HEK293T (cell line): Measurements from ENCODE around the gene MRPS18B.

ENCODE experiments used
- CTCF ChIA-PET: fragments of 350-600 bp; formaldehyde crosslinking; extraction: SDS; loops from one replicate; lab custom pipeline; 2021; ENCODE audit warnings: antibody characterized with exemption, inconsistent platforms; lab: Yijun Ruan, JAX
- POLR2A ChIA-PET: fragments of 350-600 bp; formaldehyde crosslinking; extraction: SDS; loops from one replicate; lab custom pipeline; 2020; ENCODE audit warnings: antibody characterized with exemption, inconsistent platforms; lab: Yijun Ruan, JAX
- DNase-seq: peaks from one replicate; pipeline ENCODE4 v3.0.0; 2012; ENCODE audit warnings: mixed read lengths; ENCODE audit errors: extremely low spot score
- ARNT ChIP-seq: fragments of 450-650 bp; IDR thresholded peaks from 2 replicates; pipeline ENCODE4 v1.6.1; 2017; ENCODE audit warnings: mild to moderate bottlenecking
- BHLHE40 ChIP-seq: fragments of 450-650 bp; IDR thresholded peaks from 2 replicates; pipeline ENCODE4 v1.6.1; 2016; ENCODE audit warnings: mild to moderate bottlenecking, moderate library complexity, borderline replicate concordance
- CTBP1 ChIP-seq: fragments of 450-650 bp; IDR thresholded peaks from 2 replicates; pipeline ENCODE4 v1.6.1; 2016; ENCODE audit warnings: borderline replicate concordance
- ELF4 ChIP-seq: fragments of 450-650 bp; IDR thresholded peaks from 2 replicates; pipeline ENCODE4 v1.6.1; 2017; ENCODE audit warnings: antibody characterized with exemption
- FOXA1 ChIP-seq: fragments of 450-650 bp; IDR thresholded peaks from 2 replicates; pipeline ENCODE4 v1.6.1; 2016; ENCODE audit warnings: mild to moderate bottlenecking
- FOXK2 ChIP-seq: fragments of 450-650 bp; IDR thresholded peaks from 2 replicates; pipeline ENCODE4 v1.6.1; 2016; ENCODE audit warnings: mild to moderate bottlenecking
- FOXM1 ChIP-seq: fragments of 450-650 bp; IDR thresholded peaks from 2 replicates; pipeline ENCODE4 v1.6.1; 2017; ENCODE audit warnings: mild to moderate bottlenecking, borderline replicate concordance
- HDGF ChIP-seq: fragments of 450-650 bp; IDR thresholded peaks from 2 replicates; pipeline ENCODE4 v1.6.1; 2017; ENCODE audit warnings: antibody characterized with exemption, borderline replicate concordance
- L3MBTL2 ChIP-seq: fragments of 450-650 bp; conservative IDR thresholded peaks from 2 replicates; pipeline ENCODE4 v1.6.1; 2016; ENCODE audit warnings: mild to moderate bottlenecking
- LEF1 ChIP-seq: fragments of 450-650 bp; IDR thresholded peaks from 2 replicates; pipeline ENCODE4 v1.6.1; 2017; ENCODE audit warnings: mild to moderate bottlenecking, borderline replicate concordance
- NFRKB ChIP-seq: fragments of 450-650 bp; IDR thresholded peaks from 2 replicates; pipeline ENCODE4 v1.6.1; 2016; ENCODE audit warnings: mild to moderate bottlenecking, moderate library complexity
- SP1 ChIP-seq: fragments of 450-650 bp; IDR thresholded peaks from 2 replicates; pipeline ENCODE4 v1.6.1; 2017
- SUZ12 ChIP-seq: fragments of 450-650 bp; IDR thresholded peaks from 2 replicates; pipeline ENCODE4 v1.6.1; 2016; ENCODE audit warnings: mild to moderate bottlenecking
- TARDBP ChIP-seq: fragments of 450-650 bp; IDR thresholded peaks from 2 replicates; pipeline ENCODE4 v1.6.1; 2016
- ZNF384 ChIP-seq: fragments of 450-650 bp; IDR thresholded peaks from 2 replicates; pipeline ENCODE4 v1.6.1; 2016
- TF ChIP-seq, protein P1 (sequence below): fragments of 450-650 bp; IDR thresholded peaks from 2 replicates; pipeline ENCODE4 v1.6.1; 2016

The MRPS18B gene

GRCh38 chr6:30612687-30613248, 4.9 kb upstream of the MRPS18B start:
- ChIA-PET CTCF (interaction anchor here (1.2 to 1.3 kb wide), 3 partner anchors 12 to 71 kb away, joined by 3 to 5 read pairs (median 4); no protein-coding TSS in a partner anchor), POLR2A (interaction anchor here (0.7 to 4.8 kb wide), 16 partner anchors 9 to 369 kb away, joined by 3 to 90 read pairs (median 5); partner anchors contain the start of genes ATAT1, MDC1 and PRR3)
- DNase-seq, result no peak
- TF ChIP-seq SP1 (no peak), ELF4 (no peak), CTBP1 (no peak), TARDBP (no peak), FOXA1 (no peak), L3MBTL2 (no peak), ZNF384 (no peak), SUZ12 (no peak)
- TF ChIP-seq, protein P1, sequence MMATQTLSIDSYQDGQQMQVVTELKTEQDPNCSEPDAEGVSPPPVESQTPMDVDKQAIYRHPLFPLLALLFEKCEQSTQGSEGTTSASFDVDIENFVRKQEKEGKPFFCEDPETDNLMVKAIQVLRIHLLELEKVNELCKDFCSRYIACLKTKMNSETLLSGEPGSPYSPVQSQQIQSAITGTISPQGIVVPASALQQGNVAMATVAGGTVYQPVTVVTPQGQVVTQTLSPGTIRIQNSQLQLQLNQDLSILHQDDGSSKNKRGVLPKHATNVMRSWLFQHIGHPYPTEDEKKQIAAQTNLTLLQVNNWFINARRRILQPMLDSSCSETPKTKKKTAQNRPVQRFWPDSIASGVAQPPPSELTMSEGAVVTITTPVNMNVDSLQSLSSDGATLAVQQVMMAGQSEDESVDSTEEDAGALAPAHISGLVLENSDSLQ, result no peak

DNA sequence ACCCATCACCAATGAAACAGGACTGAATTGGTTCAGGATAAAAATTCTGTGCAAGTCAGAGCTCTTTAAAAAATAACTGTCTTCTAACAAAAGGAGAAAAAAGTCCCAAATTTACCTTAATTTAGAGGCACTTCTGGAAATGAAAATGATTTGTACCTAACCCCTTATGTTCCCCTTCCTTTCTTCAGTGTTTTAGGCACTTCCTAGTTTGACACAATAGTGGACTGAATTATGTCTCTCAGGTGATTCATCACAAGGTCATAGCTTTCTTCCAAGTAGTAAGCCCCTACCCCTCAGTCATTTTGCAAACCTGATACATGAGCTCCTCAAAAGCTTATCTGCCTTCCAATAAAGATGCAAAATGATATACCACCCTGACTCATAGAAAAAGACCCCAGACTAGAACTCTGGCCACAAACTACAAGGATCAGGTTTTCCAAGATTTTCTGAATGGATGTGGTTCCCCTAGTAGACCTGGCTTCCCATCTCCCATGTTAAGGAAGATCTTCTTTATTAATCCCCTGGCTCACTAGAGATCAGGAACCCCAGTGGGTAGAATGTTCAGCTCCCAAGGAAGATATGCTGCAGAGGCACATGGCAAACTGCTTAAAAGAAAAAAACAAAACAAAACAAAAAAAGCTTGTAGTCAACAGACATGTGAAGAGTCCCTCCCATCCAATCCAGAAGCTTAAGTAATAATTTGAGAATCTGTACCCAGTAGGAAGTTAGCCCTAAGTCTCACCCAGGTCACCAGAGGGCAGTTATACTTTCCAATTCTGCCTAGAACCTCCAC, 4.2 kb upstream of the MRPS18B start:
- DNase-seq, result no peak
- TF ChIP-seq ARNT (no peak), SP1 (no peak), NFRKB (no peak), L3MBTL2 (no peak; the same call in 1 of the 2 replicates), ELF4 (no peak), CTBP1 (no peak), FOXK2 (no peak), LEF1 (no peak), SUZ12 (no peak), TARDBP (no peak), BHLHE40 (no peak), FOXM1 (no peak), HDGF (no peak), FOXA1 (no peak), ZNF384 (no peak)
- TF ChIP-seq, protein P1, result no peak
- POLR2A ChIA-PET, result interaction anchor here (0.7 to 4.8 kb wide), 18 partner anchors 9 to 368 kb away, joined by 3 to 90 read pairs (median 5); partner anchors contain the start of genes ABCF1, ATAT1, MDC1 and PRR3
- CTCF ChIA-PET, result interaction anchor here (0.6 to 1.3 kb wide), 4 partner anchors 13 to 246 kb away, joined by 3 to 5 read pairs (median 4); no protein-coding TSS in a partner anchor

DNA sequence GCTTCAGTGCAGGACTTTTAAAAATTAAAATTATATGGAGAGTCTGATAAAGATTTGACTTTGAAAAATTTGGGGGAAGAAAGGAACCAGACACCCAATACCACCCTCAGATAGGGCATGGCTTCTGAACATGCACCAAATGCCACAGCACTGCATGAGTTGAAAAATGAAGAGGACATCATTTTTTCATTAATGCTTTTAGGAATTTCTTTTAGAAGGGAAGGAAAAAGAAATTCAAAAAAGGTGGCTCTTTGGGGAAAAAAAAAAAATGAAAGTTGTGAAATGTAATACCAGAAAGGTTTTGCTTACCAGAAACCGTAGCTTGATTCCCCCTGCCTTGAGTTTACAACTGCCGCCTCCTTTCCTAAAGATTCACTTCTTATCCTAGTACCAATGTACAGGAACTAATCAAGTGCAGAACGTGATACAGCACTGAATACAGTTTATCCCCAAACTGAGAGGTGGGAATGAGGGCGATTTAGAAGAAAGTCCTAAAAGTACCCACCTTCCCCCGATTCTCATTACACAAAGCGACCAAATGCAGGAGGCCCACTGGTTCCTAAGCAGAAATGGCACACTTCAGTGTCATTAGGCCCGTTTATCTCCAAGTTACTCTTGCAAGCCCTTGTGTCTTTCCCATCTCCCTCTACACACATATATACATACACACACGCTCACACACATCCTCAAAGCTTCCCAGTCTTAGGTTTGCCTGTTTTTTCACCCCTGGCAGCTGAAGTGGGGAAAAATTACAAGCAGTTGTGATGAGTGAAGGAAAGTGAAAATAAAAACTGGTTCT, 3.4 kb upstream of the MRPS18B start:
- DNase-seq, result no peak
- CTCF ChIA-PET, result interaction anchor here (0.6 to 0.7 kb wide), 3 partner anchors 76 to 245 kb away, joined by 3 to 5 read pairs (median 3); no protein-coding TSS in a partner anchor
- TF ChIP-seq HDGF (no peak), ELF4 (0 out of 2 replicates have a peak, but pooled peaks have one; percentile 3)
- POLR2A ChIA-PET, result interaction anchor here (0.6 to 4.8 kb wide), 30 partner anchors 8 to 300 kb away, joined by 3 to 90 read pairs (median 5); partner anchors contain the start of genes ABCF1, ATAT1, DHX16 and GNL1

GRCh38 chr6:30614843-30615218, 2.8 kb upstream of the MRPS18B start:
- ChIA-PET CTCF (interaction anchor here (0.6 to 0.7 kb wide), 3 partner anchors 17 to 133 kb away, joined by 3 to 5 read pairs (median 4); no protein-coding TSS in a partner anchor), POLR2A (interaction anchor here (0.6 to 4.8 kb wide), 25 partner anchors 8 to 299 kb away, joined by 3 to 90 read pairs (median 5); partner anchors contain the start of genes ABCF1, ATAT1, DHX16 and GNL1)
- DNase-seq, result peak; percentile 81
- TF ChIP-seq BHLHE40 (no peak), NFRKB (peak; percentile 83; the same call in 1 of the 2 replicates), SP1 (no peak), CTBP1 (no peak), HDGF (no peak), ZNF384 (no peak), TARDBP (no peak), ELF4 (0 out of 2 replicates have a peak, but pooled peaks have one; percentile 1), FOXK2 (0 out of 2 replicates have a peak, but pooled peaks have one; percentile 24)
- TF ChIP-seq, protein P1, result no peak

- TF ChIP-seq L3MBTL2 (no peak), ELF4 (peak; percentile 32; the same call in 1 of the 2 replicates), FOXM1 (no peak), BHLHE40 (no peak), ZNF384 (peak; percentile 53; the same call in 1 of the 2 replicates), FOXK2 (0 out of 2 replicates have a peak, but pooled peaks have one; percentile 39), LEF1 (no peak), NFRKB (peak; percentile 42), CTBP1 (no peak), FOXA1 (no peak), SP1 (no peak), ARNT (no peak), HDGF (no peak), TARDBP (no peak), SUZ12 (no peak)
- TF ChIP-seq, protein P1, result no peak
- ChIA-PET POLR2A (interaction anchor here (0.6 to 4.8 kb wide), 44 partner anchors 9 to 885 kb away, joined by 3 to 90 read pairs (median 4); partner anchors contain the start of genes ABCF1, ATAT1, DHX16 and GNL1), CTCF (interaction anchor here (0.6 to 0.7 kb wide), 4 partner anchors 18 to 162 kb away, joined by 3 to 5 read pairs (median 4); no protein-coding TSS in a partner anchor)
- no peak for DNase-seq
Observed at GRCh38 chr6:30615219-30615957, 2.3 kb upstream of the MRPS18B start.
